Measurements from ENCODE around the gene NFIB. TPM values are rescaled to one million over a fixed set of nuclear protein-coding genes. Genes with fewer than 3 reads are reported as not detected.

NFIB gene
- polyA plus RNA-seq, 1 experiment: 0.47 TPM

DNA sequence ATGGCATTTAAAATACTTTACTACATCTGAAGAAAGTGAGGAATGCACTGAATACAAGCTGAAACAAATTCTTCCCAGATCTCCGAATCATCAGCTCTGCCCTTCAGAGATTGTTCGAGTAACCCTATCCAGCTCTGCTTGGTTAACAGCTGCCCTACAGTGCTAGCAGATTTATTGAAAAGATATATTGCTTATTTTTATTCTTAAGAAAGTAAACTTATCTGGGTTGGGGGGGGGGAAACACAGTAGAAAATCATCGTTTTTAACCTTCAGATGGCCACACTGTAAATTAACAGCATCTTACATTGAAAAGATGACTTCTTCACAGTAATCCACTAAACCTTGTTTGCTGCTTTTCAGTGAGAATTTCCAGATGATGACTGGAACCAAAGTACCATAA is 210.8 kb downstream of the NFIB start:
- CTCF ChIA-PET: interaction anchor here (0.5 to 0.7 kb wide), 2 partner anchors 28 to 150 kb away, joined by 3 read pairs; no protein-coding TSS in a partner anchor

DNA sequence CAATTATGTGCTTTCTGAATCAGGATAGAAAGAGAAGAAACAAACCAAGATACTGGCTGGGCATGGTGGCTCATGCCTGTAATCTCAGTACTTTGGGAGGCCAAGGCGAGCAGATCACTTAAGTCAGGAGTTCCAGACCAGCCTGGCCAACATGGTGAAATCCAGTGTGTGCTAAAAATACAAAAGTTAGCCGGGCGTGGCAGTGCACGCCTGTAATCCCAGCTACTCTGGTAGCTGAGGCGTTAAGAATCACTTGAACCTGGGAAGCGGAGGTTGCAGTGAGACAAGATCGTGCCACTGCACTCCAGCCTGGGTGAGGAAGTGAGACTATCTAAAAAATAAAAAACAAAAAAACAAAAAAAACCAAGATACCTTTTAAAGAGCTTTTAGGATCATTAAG is 214.2 kb downstream of the NFIB start:
- H3K4me3 ChIP-seq (ENCODE audit: low read depth, low read length): no peak overlapping the region
- POLR2A ChIA-PET: no interaction called here
- H3K36me3 ChIP-seq (ENCODE audit: control insufficient read depth, insufficient read depth, low read length): no peaks in the 10 kb centered on the region
- CTCF ChIA-PET: no interaction called here
- TF ChIP-seq, protein P1, sequence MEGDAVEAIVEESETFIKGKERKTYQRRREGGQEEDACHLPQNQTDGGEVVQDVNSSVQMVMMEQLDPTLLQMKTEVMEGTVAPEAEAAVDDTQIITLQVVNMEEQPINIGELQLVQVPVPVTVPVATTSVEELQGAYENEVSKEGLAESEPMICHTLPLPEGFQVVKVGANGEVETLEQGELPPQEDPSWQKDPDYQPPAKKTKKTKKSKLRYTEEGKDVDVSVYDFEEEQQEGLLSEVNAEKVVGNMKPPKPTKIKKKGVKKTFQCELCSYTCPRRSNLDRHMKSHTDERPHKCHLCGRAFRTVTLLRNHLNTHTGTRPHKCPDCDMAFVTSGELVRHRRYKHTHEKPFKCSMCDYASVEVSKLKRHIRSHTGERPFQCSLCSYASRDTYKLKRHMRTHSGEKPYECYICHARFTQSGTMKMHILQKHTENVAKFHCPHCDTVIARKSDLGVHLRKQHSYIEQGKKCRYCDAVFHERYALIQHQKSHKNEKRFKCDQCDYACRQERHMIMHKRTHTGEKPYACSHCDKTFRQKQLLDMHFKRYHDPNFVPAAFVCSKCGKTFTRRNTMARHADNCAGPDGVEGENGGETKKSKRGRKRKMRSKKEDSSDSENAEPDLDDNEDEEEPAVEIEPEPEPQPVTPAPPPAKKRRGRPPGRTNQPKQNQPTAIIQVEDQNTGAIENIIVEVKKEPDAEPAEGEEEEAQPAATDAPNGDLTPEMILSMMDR (IDR thresholded peaks at IDR 0.05; ENCODE audit: insufficient read depth, low read depth, low read length): no peak
- no peak for DNase-seq (ENCODE audit: low read depth)
- H3K27me3 ChIP-seq (ENCODE audit: control insufficient read depth, insufficient read depth, low read length): 0 out of 2 replicates have a peak, but pooled peaks cover 2% of the 10 kb centered on the region

More for the DNA sequence above, 210.8 kb downstream of the NFIB start:
- Histone ChIP-seq H3K27me3 (ENCODE audit: control insufficient read depth, insufficient read depth, low read length) (0 out of 2 replicates have a peak, but pooled peaks cover 2% of the 10 kb centered on the region), H3K36me3 (ENCODE audit: control insufficient read depth, insufficient read depth, low read length) (no peaks in the 10 kb centered on the region), H3K4me3 (ENCODE audit: low read depth, low read length) (no peak overlapping the region)
- no peak for DNase-seq (ENCODE audit: low read depth)
- TF ChIP-seq, protein P1 (IDR thresholded peaks at IDR 0.05; ENCODE audit: insufficient read depth, low read depth, low read length): no peak
- POLR2A ChIA-PET: no interaction called here

DNA sequence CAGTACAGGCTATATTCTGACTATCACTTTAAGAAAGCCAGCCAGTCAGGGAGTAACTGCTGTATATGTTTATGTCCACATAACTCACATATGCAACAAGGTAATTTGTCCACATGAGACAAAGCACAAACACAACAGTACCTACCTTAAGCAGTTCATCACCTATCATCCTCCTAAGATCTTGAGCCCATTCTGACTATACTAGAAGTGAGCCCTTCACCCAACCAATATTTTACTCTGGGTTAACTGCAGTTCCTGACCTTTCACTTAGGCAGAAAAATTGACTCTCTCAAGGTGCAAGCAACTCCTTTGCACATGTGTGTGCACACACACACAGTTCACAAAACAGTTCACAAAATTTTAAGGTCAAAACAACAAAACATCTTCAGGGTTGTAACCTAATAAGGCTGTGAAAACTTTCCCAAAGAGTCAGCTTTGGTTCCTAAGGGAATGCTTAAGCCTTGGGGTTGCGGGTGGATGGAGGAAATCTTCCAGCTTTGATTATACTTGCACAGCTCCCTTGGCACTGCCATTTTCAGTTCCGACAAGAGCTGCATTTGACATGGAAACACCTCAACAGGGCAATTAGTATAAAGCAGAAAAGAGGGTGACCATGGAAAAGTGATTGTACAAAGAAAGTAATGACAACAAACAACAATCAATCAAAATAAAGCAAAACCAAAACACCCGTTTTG is 215.3 kb downstream of the NFIB start:
- Histone ChIP-seq H3K27me3 (ENCODE audit: control insufficient read depth, insufficient read depth, low read length) (0 out of 2 replicates have a peak, but pooled peaks cover 2% of the 10 kb centered on the region), H3K4me3 (ENCODE audit: low read depth, low read length) (no peak overlapping the region), H3K36me3 (ENCODE audit: control insufficient read depth, insufficient read depth, low read length) (no peaks in the 10 kb centered on the region)
- POLR2A ChIA-PET: no interaction called here
- no peak for DNase-seq (ENCODE audit: low read depth)
- CTCF ChIA-PET: interaction anchor here (0.7 kb wide), 1 partner anchor 659 kb away, joined by 3 read pairs; no protein-coding TSS in a partner anchor
- TF ChIP-seq, protein P1 (IDR thresholded peaks at IDR 0.05; ENCODE audit: insufficient read depth, low read depth, low read length): no peak

DNA sequence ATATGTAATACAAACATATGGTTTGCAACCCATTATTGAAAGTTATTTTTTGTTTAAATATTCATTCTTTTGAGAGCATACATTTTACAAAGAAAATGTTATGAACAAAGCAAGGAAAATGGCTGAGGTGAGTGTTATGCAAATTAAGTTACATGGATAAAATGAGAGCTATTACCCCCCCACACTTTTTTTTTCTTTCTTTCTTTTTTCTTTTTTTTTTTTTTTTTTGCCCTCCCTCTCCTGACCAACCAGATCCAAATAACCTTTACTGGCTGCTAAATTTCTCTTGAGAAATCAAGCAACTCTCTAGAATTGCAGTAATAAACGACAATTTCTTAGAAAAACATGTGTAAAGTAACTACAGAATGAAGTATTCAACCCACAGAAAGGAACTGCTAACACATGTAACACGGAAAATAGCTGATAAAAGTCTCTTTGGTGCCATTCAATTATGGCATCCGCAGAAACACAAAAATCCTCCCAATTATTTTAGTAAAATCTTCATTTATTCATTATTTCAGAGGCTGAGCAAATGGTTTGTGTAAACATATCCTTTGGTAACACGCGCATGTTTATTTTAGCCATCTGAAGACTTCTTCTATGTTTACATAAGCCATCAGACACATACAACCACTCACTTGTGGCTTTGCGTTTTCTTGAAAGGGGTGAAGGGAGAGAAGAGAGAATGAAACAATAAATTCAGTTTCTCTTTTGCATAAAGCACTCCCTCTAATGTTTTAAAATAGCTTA is 216.1 kb downstream of the NFIB start:
- no peaks in the 10 kb centered on the region for H3K36me3 ChIP-seq (ENCODE audit: control insufficient read depth, insufficient read depth, low read length)
- TF ChIP-seq, protein P1 (IDR thresholded peaks at IDR 0.05; ENCODE audit: insufficient read depth, low read depth, low read length): no peak
- ChIA-PET CTCF (interaction anchor here (0.7 kb wide), 1 partner anchor 658 kb away, joined by 3 read pairs; no protein-coding TSS in a partner anchor), POLR2A (no interaction called here)
- DNase-seq (ENCODE audit: low read depth): no peak
- H3K27me3 ChIP-seq (ENCODE audit: control insufficient read depth, insufficient read depth, low read length): 0 out of 2 replicates have a peak, but pooled peaks cover 2% of the 10 kb centered on the region
- no peak overlapping the region for H3K4me3 ChIP-seq (ENCODE audit: low read depth, low read length)

DNA sequence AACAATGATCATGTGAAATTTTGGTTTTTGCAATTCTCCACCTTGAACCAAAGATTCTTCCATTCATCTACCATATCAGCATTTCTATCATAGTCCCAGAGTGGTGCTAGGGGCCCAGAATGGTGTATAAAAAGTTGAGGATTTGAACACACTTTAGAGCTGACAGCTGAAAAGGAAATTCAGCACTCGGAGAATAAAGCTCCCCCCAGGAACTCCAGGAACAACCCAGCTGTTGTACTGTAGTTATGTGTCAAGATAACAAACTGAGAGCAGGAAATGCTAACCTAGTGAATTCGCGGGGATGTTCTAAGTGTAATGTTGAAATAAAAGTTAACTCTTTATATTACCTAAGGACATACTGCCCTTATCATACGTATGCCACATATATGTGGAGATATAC is 216.7 kb downstream of the NFIB start:
- H3K4me3 ChIP-seq (ENCODE audit: low read depth, low read length): no peak overlapping the region
- 0 out of 2 replicates have a peak, but pooled peaks cover 2% of the 10 kb centered on the region for H3K27me3 ChIP-seq (ENCODE audit: control insufficient read depth, insufficient read depth, low read length)
- POLR2A ChIA-PET: no interaction called here
- H3K36me3 ChIP-seq (ENCODE audit: control insufficient read depth, insufficient read depth, low read length): no peaks in the 10 kb centered on the region
- CTCF ChIA-PET: no interaction called here
- DNase-seq (ENCODE audit: low read depth): no peak
- TF ChIP-seq, protein P1 (IDR thresholded peaks at IDR 0.05; ENCODE audit: insufficient read depth, low read depth, low read length): no peak

Measured in BJ (cell line).